Measurements from ENCODE around the gene KRT39. TPM values are rescaled to one million over a fixed set of nuclear protein-coding genes. Genes with fewer than 3 reads are reported as not detected.

The KRT39 gene
- total and polyA plus RNA-seq, 8 donors = not detected

- TF ChIP-seq POLR2AphosphoS5 (IDR thresholded peaks at IDR 0.05) (no peak), EP300 (IDR thresholded peaks at IDR 0.05) (no peak), POLR2A (IDR thresholded peaks at IDR 0.05) (no peak)
- TF ChIP-seq, protein P1, sequence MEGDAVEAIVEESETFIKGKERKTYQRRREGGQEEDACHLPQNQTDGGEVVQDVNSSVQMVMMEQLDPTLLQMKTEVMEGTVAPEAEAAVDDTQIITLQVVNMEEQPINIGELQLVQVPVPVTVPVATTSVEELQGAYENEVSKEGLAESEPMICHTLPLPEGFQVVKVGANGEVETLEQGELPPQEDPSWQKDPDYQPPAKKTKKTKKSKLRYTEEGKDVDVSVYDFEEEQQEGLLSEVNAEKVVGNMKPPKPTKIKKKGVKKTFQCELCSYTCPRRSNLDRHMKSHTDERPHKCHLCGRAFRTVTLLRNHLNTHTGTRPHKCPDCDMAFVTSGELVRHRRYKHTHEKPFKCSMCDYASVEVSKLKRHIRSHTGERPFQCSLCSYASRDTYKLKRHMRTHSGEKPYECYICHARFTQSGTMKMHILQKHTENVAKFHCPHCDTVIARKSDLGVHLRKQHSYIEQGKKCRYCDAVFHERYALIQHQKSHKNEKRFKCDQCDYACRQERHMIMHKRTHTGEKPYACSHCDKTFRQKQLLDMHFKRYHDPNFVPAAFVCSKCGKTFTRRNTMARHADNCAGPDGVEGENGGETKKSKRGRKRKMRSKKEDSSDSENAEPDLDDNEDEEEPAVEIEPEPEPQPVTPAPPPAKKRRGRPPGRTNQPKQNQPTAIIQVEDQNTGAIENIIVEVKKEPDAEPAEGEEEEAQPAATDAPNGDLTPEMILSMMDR (IDR thresholded peaks at IDR 0.05) = no peak
- intact Hi-C loops (cut with DNase I; ENCODE audit: low total_unique reads) = no loop called here
- Histone ChIP-seq H3K4me1 (peaks cover 0 to 10% (median 0%) of the 10 kb centered on the region in 4 donors), H3K4me3 (no peak within 1 kb of the TSS), H3K27ac (no peak within 1 kb of the TSS), H3K36me3 (no peaks in the 10 kb centered on the region), H3K9me3 (no peaks in the 10 kb centered on the region), H3K27me3 (no peaks in the 10 kb centered on the region)
- 19 to 33% (median 26%) methylated on average over 9 of the region's 9 CpGs for WGBS, 5 donors
- peak; percentile 25 to 32 for DNase-seq
Measured at GRCh38 chr17:40937384-40937819, 29.3 kb downstream of the KRT39 start, which contains the start of gene KRT23. Gene KRT23, minus strand, starts transcription at chr17:40937646. Its CDS starts 1,043 bp downstream, at chr17:40936603.

- no peak overlapping the region for H3K27ac ChIP-seq
- no peaks in the 10 kb centered on the region for H3K36me3 ChIP-seq
- TF ChIP-seq, protein P1 (IDR thresholded peaks at IDR 0.05) = no peak
- TF ChIP-seq EP300 (IDR thresholded peaks at IDR 0.05) = no peak
- no peak for TF ChIP-seq POLR2AphosphoS5 (IDR thresholded peaks at IDR 0.05)
- TF ChIP-seq POLR2A (IDR thresholded peaks at IDR 0.05) = no peak
- peaks cover 0 to 10% (median 0%) of the 10 kb centered on the region in 4 donors for H3K4me1 ChIP-seq
- H3K4me3 ChIP-seq = no peak overlapping the region
- H3K27me3 ChIP-seq = no peaks in the 10 kb centered on the region
- 23 to 52% (median 27%) methylated on average over 5 of the region's 5 CpGs for WGBS, 5 donors
- intact Hi-C loops (cut with DNase I; ENCODE audit: low total_unique reads) = no loop called here
- DNase-seq = peak in 1 of 2 donors; percentile 20
- H3K9me3 ChIP-seq = no peaks in the 10 kb centered on the region
Measured at GRCh38 chr17:40936976-40937375, 29.8 kb downstream of the KRT39 start.

- Histone ChIP-seq H3K4me1 (peaks cover 0 to 10% (median 0%) of the 10 kb centered on the region in 4 donors), H3K36me3 (no peaks in the 10 kb centered on the region), H3K9me3 (no peaks in the 10 kb centered on the region), H3K27ac (no peak overlapping the region), H3K27me3 (no peaks in the 10 kb centered on the region), H3K4me3 (no peak overlapping the region)
- 75 to 82% (median 78%) methylated on average over 17 to 19 of the region's 19 CpGs for WGBS, 5 donors
- DNase-seq = peak in 1 of 2 donors; percentile 25
- intact Hi-C loops (cut with DNase I; ENCODE audit: low total_unique reads) = no loop called here
- TF ChIP-seq POLR2AphosphoS5 (IDR thresholded peaks at IDR 0.05) = no peak
- no peak for TF ChIP-seq POLR2A (IDR thresholded peaks at IDR 0.05)
- TF ChIP-seq, protein P1 (IDR thresholded peaks at IDR 0.05) = no peak
- no peak for TF ChIP-seq EP300 (IDR thresholded peaks at IDR 0.05)
Measured at GRCh38 chr17:40936437-40936971, 30.2 kb downstream of the KRT39 start.

GRCh38 chr17:40935624-40936023 is 31.1 kb downstream of the KRT39 start:
- Histone ChIP-seq H3K4me3 (no peak overlapping the region), H3K4me1 (peaks cover 0 to 10% (median 0%) of the 10 kb centered on the region in 4 donors), H3K9me3 (no peaks in the 10 kb centered on the region), H3K27me3 (no peaks in the 10 kb centered on the region), H3K27ac (no peak overlapping the region), H3K36me3 (no peaks in the 10 kb centered on the region)
- TF ChIP-seq EP300 (IDR thresholded peaks at IDR 0.05) (no peak), POLR2A (IDR thresholded peaks at IDR 0.05) (no peak), POLR2AphosphoS5 (IDR thresholded peaks at IDR 0.05) (no peak)
- TF ChIP-seq, protein P1 (IDR thresholded peaks at IDR 0.05) = no peak
- WGBS, 5 donors = 55 to 64% (median 62%) methylated on average over 3 of the region's 3 CpGs
- no peak for DNase-seq
- intact Hi-C loops (cut with DNase I; ENCODE audit: low total_unique reads) = no loop called here
